Prostate gland (tissue), 2 donors: Measurements from ENCODE around the gene NUTM2F. TPM values are rescaled to one million over a fixed set of nuclear protein-coding genes. Genes with fewer than 3 reads are reported as not detected.

ENCODE experiments used
- DNase-seq: peaks from one replicate; pipeline ENCODE4 v3.0.0-alpha.2; 2019; ENCODE audit warnings: low spot score
- H3K27ac ChIP-seq, 2 donors: fragments of 200-600 bp; sonication (generic); 2 replicates each; pipeline ENCODE4 v1.5.1; 2017 to 2019
- H3K27me3 ChIP-seq: fragments of 200-600 bp; sonication (generic); replicated peaks from 2 replicates; pipeline ENCODE4 v1.5.1; 2019; ENCODE audit not compliant: insufficient read depth
- H3K36me3 ChIP-seq, 2 donors: fragments of 200-600 bp; sonication (generic); 1 replicate in 1 of 2; 2 replicates in 1 of 2; pipeline versions ENCODE4 v1.5.1 to v1.8.1; 2017 to 2019
- H3K4me1 ChIP-seq: fragments of 200-600 bp; sonication (generic); replicated peaks from 2 replicates; pipeline ENCODE4 v1.5.1; 2019
- H3K4me3 ChIP-seq, 2 donors: fragments of 200-600 bp; sonication (generic); 2 replicates each; pipeline ENCODE4 v1.5.1; 2017 to 2019
- H3K9me3 ChIP-seq: fragments of 200-600 bp; sonication (generic); 2 replicates; pipeline ENCODE4 v1.5.1; 2017
- CTCF ChIP-seq, 4 experiments: fragments of 200-600 bp in 2 of 4; fragments of 450-650 bp in 2 of 4; sonication (generic) in 2 of 4; IDR thresholded peaks; 1 replicate in 3 of 4; 2 replicates in 1 of 4; pipeline ENCODE4 v1.5.1; 2016 to 2019; ENCODE audit warnings: antibody characterized with exemption in 4 of 4, mild to moderate bottlenecking in 2 of 4, moderate library complexity in 2 of 4
- POLR2A ChIP-seq: fragments of 450-650 bp; IDR thresholded peaks from one replicate; pipeline ENCODE4 v1.6.1; 2016; ENCODE audit warnings: antibody characterized with exemption, mild to moderate bottlenecking
- POLR2AphosphoS5 ChIP-seq: sonication (generic); formaldehyde crosslinking; IDR thresholded peaks from one replicate; pipeline ENCODE4 v1.6.1; 2017; ENCODE audit warnings: antibody characterized with exemption
- WGBS: methylation state at CpG from one replicate; pipeline ENCODE4 v1.1.5; 2018; 5-methylcytosine and 5-hydroxymethylcytosine counted together
- intact Hi-C: fragments of 100-400 bp; cut with DNase I; formaldehyde crosslinking; loops from one replicate; pipeline ENCODE4 v1.14.2; 2022
- total RNA-seq, 2 donors: library from RNA; depleted of rRNA; stranded (reverse); fragments of >200 nt; gene quantifications; one replicate each; pipeline ENCODE4 v1.1.0, GENCODE V29; 2016

NUTM2F gene
- total RNA-seq, 2 donors from 2014 or later, result 0.40 TPM; not detected in 1

- peak overlapping the region; percentile 9 to 50 for H3K27ac ChIP-seq
- no peak overlapping the region for H3K4me3 ChIP-seq
- peak; percentile 65 for DNase-seq
- no peaks in the 10 kb centered on the region for H3K36me3 ChIP-seq
- no peaks in the 10 kb centered on the region for H3K4me1 ChIP-seq
- WGBS, result 30% methylated on average over 9 of the region's 9 CpGs
- intact Hi-C loops, result no loop called here
- peak; percentile 79 for TF ChIP-seq POLR2AphosphoS5
- no peak for TF ChIP-seq CTCF (IDR thresholded peaks at IDR 0.05)
- no peak for TF ChIP-seq POLR2A
- no peaks in the 10 kb centered on the region for H3K9me3 ChIP-seq
- H3K27me3 ChIP-seq, result no peaks in the 10 kb centered on the region
Observed at GRCh38 chr9:94298949-94299599, 29.4 kb downstream of the NUTM2F start.

GRCh38 chr9:94289691-94290090, 38.8 kb downstream of the NUTM2F start:
- intact Hi-C loops, result no loop called here
- TF ChIP-seq POLR2A, result no peak
- TF ChIP-seq CTCF (IDR thresholded peaks at IDR 0.05), result no peak
- 42% methylated on average over 2 of the region's 2 CpGs for WGBS
- H3K36me3 ChIP-seq, result no peaks in the 10 kb centered on the region
- no peak for DNase-seq
- H3K27me3 ChIP-seq, result no peaks in the 10 kb centered on the region
- no peaks in the 10 kb centered on the region for H3K9me3 ChIP-seq
- H3K4me1 ChIP-seq, result no peaks in the 10 kb centered on the region
- no peak overlapping the region for H3K4me3 ChIP-seq
- H3K27ac ChIP-seq, result no peak overlapping the region

GRCh38 chr9:94287877-94288513, 40.4 kb downstream of the NUTM2F start:
- WGBS, result 38% methylated on average over 7 of the region's 7 CpGs
- TF ChIP-seq POLR2A (no peak), CTCF (IDR thresholded peaks at IDR 0.05) (no peak), POLR2AphosphoS5 (no peak)
- Histone ChIP-seq H3K36me3 (no peaks in the 10 kb centered on the region), H3K4me3 (no peak overlapping the region), H3K4me1 (no peaks in the 10 kb centered on the region), H3K27ac (no peak overlapping the region), H3K27me3 (no peaks in the 10 kb centered on the region), H3K9me3 (no peaks in the 10 kb centered on the region)
- intact Hi-C loops, result no loop called here
- no peak for DNase-seq

GRCh38 chr9:94286116-94286515, 42.3 kb downstream of the NUTM2F start:
- H3K36me3 ChIP-seq, result no peaks in the 10 kb centered on the region
- no peak for DNase-seq
- WGBS, result 96% methylated on average over 3 of the region's 3 CpGs
- intact Hi-C loops, result no loop called here
- TF ChIP-seq CTCF (IDR thresholded peaks at IDR 0.05) (no peak), POLR2AphosphoS5 (no peak), POLR2A (no peak)
- no peaks in the 10 kb centered on the region for H3K9me3 ChIP-seq
- H3K4me3 ChIP-seq, result no peak overlapping the region
- H3K4me1 ChIP-seq, result no peaks in the 10 kb centered on the region
- H3K27ac ChIP-seq, result no peak overlapping the region
- H3K27me3 ChIP-seq, result no peaks in the 10 kb centered on the region

- Histone ChIP-seq H3K9me3 (no peaks in the 10 kb centered on the region), H3K27me3 (no peaks in the 10 kb centered on the region), H3K36me3 (no peaks in the 10 kb centered on the region), H3K4me3 (no peak overlapping the region), H3K27ac (no peak overlapping the region), H3K4me1 (no peaks in the 10 kb centered on the region)
- intact Hi-C loops, result no loop called here
- no peak for DNase-seq
- no peak for TF ChIP-seq POLR2A
- no peak for TF ChIP-seq CTCF (IDR thresholded peaks at IDR 0.05)
- no peak for TF ChIP-seq POLR2AphosphoS5
Observed at GRCh38 chr9:94281101-94281500, 47.3 kb downstream of the NUTM2F start.
